Vagina (tissue), 2 donors: ENCODE data around the gene GRM4. TPM values are rescaled to one million over a fixed set of nuclear protein-coding genes. Genes with fewer than 3 reads are reported as not detected.

ENCODE experiments used
- DNase-seq, 2 donors: peaks; one replicate each; pipeline ENCODE4 v3.0.0-alpha.2; 2017; ENCODE audit errors: extremely low spot score in 2 of 2
- H3K27ac ChIP-seq: fragments of 200-600 bp; sonication (generic); one replicate; pipeline ENCODE4 v1.5.1; 2019
- H3K27me3 ChIP-seq: fragments of 200-600 bp; sonication (generic); one replicate; pipeline ENCODE4 v1.5.1; 2019
- H3K36me3 ChIP-seq, 2 donors: fragments of 200-600 bp; sonication (generic); one replicate each; pipeline ENCODE4 v1.5.1; 2017 to 2019
- H3K4me1 ChIP-seq: fragments of 200-600 bp; sonication (generic); one replicate; pipeline ENCODE4 v1.5.1; 2019
- H3K4me3 ChIP-seq, 2 donors: fragments of 200-600 bp; sonication (generic); 1 replicate in 1 of 2; 2 replicates in 1 of 2; pipeline ENCODE4 v1.5.1; 2016 to 2019
- H3K9me3 ChIP-seq: fragments of 200-600 bp; sonication (generic); one replicate; pipeline ENCODE4 v1.5.1; 2019
- POLR2A ChIP-seq, 2 donors: fragments of 450-650 bp; IDR thresholded peaks; one replicate each; pipeline ENCODE4 v1.6.1; 2017; ENCODE audit warnings: antibody characterized with exemption in 2 of 2, mild to moderate bottlenecking in 2 of 2, moderate library complexity in 2 of 2
- POLR2AphosphoS5 ChIP-seq, 2 donors: sonication (generic); formaldehyde crosslinking; IDR thresholded peaks; one replicate each; pipeline ENCODE4 v1.9.0; 2017; ENCODE audit warnings: antibody characterized with exemption in 2 of 2, mild to moderate bottlenecking in 2 of 2, low read depth in 1 of 2; ENCODE audit not compliant: insufficient read depth in 1 of 2
- intact Hi-C: fragments of 100-400 bp; cut with DNase I; formaldehyde crosslinking; loops from one replicate; pipeline ENCODE4 v1.15.1; 2023
- total RNA-seq: library from RNA; depleted of rRNA; stranded (reverse); fragments of >200 nt; gene quantifications from one replicate; pipeline ENCODE4 v1.2.3, GENCODE V29; 2016
- TF ChIP-seq, protein P1 (sequence below), 3 experiments: fragments of 450-650 bp in 2 of 3; fragments of 200-600 bp in 1 of 3; sonication (generic) in 1 of 3; IDR thresholded peaks; one replicate each; pipeline ENCODE4 v1.5.1; 2017 to 2019; ENCODE audit warnings: antibody characterized with exemption in 3 of 3, mild to moderate bottlenecking in 2 of 3, moderate library complexity in 2 of 3

The GRM4 gene
- total RNA-seq, 1 donor from 2014 or later: not detected

DNA sequence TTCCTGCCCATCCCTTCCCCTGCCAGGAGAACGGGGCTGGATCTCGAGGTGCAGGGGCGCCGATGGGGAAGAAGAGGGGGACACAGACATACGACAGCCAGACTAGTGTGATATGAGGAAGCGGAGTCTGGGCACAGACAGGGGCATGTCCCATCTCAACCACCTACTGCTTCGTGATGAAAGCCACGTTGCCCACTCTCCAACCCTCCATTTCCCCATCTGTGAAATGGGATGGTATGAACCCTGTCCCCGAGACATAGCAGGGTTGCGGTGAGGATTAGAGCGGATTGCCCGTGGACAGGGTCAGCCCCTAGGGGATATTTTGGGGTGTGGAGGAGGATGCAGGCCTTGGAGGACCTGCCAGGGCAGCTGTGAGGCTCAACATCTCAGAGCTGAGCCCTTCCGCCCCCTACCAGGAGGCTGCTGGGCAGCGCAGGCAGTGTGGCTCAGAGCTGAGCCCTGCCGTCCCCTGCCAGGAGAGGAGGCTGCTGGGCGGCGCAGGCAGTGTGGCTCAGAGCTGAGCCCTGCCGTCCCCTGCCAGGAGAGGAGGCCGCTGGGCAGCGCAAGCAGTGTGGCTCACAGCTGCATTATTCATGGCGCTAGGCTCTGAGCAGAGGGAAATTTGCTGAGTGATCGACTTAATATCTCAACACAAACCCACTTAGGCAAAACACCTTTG lies 71.7 kb downstream of the GRM4 start:
- Histone ChIP-seq H3K4me3 (no peak overlapping the region), H3K27me3 (no peaks in the 10 kb centered on the region), H3K36me3 (no peaks in the 10 kb centered on the region), H3K9me3 (no peaks in the 10 kb centered on the region), H3K27ac (no peak overlapping the region), H3K4me1 (no peaks in the 10 kb centered on the region)
- no peak for DNase-seq
- TF ChIP-seq, protein P1, sequence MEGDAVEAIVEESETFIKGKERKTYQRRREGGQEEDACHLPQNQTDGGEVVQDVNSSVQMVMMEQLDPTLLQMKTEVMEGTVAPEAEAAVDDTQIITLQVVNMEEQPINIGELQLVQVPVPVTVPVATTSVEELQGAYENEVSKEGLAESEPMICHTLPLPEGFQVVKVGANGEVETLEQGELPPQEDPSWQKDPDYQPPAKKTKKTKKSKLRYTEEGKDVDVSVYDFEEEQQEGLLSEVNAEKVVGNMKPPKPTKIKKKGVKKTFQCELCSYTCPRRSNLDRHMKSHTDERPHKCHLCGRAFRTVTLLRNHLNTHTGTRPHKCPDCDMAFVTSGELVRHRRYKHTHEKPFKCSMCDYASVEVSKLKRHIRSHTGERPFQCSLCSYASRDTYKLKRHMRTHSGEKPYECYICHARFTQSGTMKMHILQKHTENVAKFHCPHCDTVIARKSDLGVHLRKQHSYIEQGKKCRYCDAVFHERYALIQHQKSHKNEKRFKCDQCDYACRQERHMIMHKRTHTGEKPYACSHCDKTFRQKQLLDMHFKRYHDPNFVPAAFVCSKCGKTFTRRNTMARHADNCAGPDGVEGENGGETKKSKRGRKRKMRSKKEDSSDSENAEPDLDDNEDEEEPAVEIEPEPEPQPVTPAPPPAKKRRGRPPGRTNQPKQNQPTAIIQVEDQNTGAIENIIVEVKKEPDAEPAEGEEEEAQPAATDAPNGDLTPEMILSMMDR (IDR thresholded peaks at IDR 0.05): no peak
- TF ChIP-seq POLR2AphosphoS5 (IDR thresholded peaks at IDR 0.05; ENCODE audit: insufficient read depth in 1 of 2, low read depth in 1 of 2): no peak
- TF ChIP-seq POLR2A (IDR thresholded peaks at IDR 0.05): no peak
- intact Hi-C loops: no loop called here

DNA sequence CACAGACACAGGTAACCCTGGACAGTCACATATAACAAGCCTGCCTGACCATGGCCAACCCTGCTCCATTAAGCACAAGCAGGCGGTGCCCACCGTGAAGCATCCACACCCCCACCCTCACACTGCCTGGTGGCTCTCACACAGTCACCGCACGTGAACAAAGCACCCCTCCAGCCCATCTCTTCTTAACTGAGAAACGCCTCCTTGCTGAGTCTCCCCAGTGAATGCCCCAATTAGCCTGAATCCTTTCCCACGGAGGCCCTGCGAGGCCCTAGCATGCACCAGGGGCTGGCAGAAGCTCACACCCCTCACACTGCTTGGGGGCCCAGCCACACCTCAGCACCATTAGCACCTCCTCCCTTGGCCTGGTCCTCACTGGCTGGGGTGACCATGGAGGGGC lies 72.3 kb downstream of the GRM4 start:
- no peaks in the 10 kb centered on the region for H3K9me3 ChIP-seq
- TF ChIP-seq POLR2A (IDR thresholded peaks at IDR 0.05) (no peak), POLR2AphosphoS5 (IDR thresholded peaks at IDR 0.05; ENCODE audit: insufficient read depth in 1 of 2, low read depth in 1 of 2) (no peak)
- TF ChIP-seq, protein P1 (IDR thresholded peaks at IDR 0.05): no peak
- no peak for DNase-seq
- intact Hi-C loops: no loop called here
- H3K27me3 ChIP-seq: no peaks in the 10 kb centered on the region
- H3K4me3 ChIP-seq: no peak overlapping the region
- H3K36me3 ChIP-seq: no peaks in the 10 kb centered on the region
- H3K4me1 ChIP-seq: no peaks in the 10 kb centered on the region
- no peak overlapping the region for H3K27ac ChIP-seq

DNA sequence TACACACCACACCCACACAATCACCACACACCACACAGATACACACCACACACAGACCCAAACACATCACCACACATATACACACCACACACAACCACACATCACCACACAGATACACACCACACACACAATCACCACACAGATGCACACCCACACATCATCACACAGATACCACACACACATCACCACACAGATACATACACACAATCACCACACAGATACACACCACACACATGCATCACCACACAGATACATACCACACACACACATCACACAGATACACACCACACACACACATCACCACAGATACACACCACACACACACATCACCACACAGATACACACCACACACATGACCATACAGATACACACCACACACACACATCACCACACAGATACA lies 73.2 kb downstream of the GRM4 start:
- no peaks in the 10 kb centered on the region for H3K27me3 ChIP-seq
- TF ChIP-seq, protein P1 (IDR thresholded peaks at IDR 0.05): no peak
- TF ChIP-seq POLR2A (IDR thresholded peaks at IDR 0.05) (no peak), POLR2AphosphoS5 (IDR thresholded peaks at IDR 0.05; ENCODE audit: insufficient read depth in 1 of 2, low read depth in 1 of 2) (no peak)
- no peak overlapping the region for H3K27ac ChIP-seq
- H3K9me3 ChIP-seq: no peaks in the 10 kb centered on the region
- intact Hi-C loops: no loop called here
- no peaks in the 10 kb centered on the region for H3K4me1 ChIP-seq
- H3K4me3 ChIP-seq: no peak overlapping the region
- DNase-seq: no peak
- H3K36me3 ChIP-seq: no peaks in the 10 kb centered on the region

DNA sequence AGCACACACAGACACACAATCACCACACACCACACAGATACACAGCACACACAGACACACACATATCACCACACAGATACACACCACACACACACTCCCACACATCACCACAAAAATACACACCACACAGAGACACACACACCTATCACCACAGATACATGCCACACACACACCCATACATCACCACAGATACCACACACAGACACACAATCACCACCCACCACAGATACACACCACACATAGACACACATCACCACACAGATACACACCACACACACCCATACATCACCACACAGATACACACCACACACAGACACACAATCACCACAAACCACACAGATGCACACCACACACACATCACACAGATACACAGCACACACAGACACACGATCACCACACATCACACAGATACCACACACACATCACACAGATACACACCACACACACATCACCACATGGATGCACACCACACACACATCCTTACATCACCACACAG lies 74.0 kb downstream of the GRM4 start:
- no peak for TF ChIP-seq POLR2AphosphoS5 (IDR thresholded peaks at IDR 0.05; ENCODE audit: insufficient read depth in 1 of 2, low read depth in 1 of 2)
- TF ChIP-seq, protein P1 (IDR thresholded peaks at IDR 0.05): no peak
- no peak for TF ChIP-seq POLR2A (IDR thresholded peaks at IDR 0.05)
- H3K27me3 ChIP-seq: no peaks in the 10 kb centered on the region

DNA sequence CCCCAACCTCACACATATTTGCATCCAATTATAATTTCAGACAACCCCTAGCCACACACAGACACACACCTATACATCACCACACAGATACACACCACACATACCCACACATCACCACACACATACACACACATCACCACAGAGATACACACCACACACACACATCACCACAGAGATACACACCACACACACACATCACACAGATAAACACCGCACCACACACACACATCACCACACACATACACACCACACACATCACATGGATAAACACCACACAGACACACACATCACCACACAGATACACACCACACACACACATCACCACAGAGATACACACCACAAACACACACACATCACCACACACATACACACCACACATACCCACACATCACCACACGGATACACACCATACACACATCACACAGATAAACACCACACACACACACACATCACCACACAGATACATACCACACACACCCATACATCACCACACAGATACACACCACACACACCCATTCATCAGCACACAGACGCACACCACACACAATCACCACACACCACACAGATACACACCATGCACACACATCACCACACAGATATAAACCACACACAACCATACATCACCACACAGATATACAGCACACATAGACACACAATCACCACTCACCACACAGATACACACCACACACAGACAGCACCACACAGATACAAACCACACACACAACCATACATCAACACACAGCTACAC lies 74.6 kb downstream of the GRM4 start:
- Histone ChIP-seq H3K4me1 (no peaks in the 10 kb centered on the region), H3K4me3 (no peak overlapping the region), H3K36me3 (no peaks in the 10 kb centered on the region), H3K9me3 (no peaks in the 10 kb centered on the region), H3K27me3 (no peaks in the 10 kb centered on the region), H3K27ac (no peak overlapping the region)
- intact Hi-C loops: no loop called here
- TF ChIP-seq POLR2A (IDR thresholded peaks at IDR 0.05) (no peak), POLR2AphosphoS5 (IDR thresholded peaks at IDR 0.05; ENCODE audit: insufficient read depth in 1 of 2, low read depth in 1 of 2) (no peak)
- TF ChIP-seq, protein P1 (IDR thresholded peaks at IDR 0.05): no peak
- no peak for DNase-seq

More for the DNA sequence above, 74.0 kb downstream of the GRM4 start:
- H3K9me3 ChIP-seq: no peaks in the 10 kb centered on the region
- H3K4me1 ChIP-seq: no peaks in the 10 kb centered on the region
- DNase-seq: no peak
- H3K27ac ChIP-seq: no peak overlapping the region
- no peaks in the 10 kb centered on the region for H3K36me3 ChIP-seq
- no peak overlapping the region for H3K4me3 ChIP-seq
- intact Hi-C loops: no loop called here
